DMS 273 treated with DMSO at 0.1 percent for 48 hours (cell line): ENCODE data around the gene OR5H15.
"Not testable (repeated sequence)": the region's sequence is repeated elsewhere in the genome, so short reads cannot be mapped to it uniquely, and the experiment has no call there.

Experiments
- DNase-seq: peaks from one replicate; lab custom pipeline; 2025; lab: John Stamatoyannopoulos, UW

Gene OR5H15

DNA sequence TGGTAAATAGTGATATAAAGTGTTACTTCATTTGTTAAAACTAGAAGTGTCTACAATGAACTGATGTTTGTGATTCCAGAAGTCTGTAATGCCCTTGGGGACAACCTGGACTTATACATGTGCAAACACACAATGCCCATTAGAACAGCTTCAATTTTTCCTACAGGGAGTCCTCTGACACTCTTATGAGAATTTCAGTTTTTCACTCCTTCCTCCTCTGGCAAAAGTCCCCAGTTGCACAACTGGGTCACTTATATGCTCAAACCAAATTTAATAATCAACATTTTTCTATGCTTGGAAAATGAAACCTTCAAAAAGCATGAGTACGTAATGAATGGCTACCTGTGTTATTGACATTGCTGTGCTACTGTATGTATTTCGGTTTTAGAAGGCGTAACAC, at the start of gene OR5H15:
Gene OR5H15 (plus strand): TSS at position 301 of the 400 bp plus-strand sequence. CDS start 2,004 bp downstream, outside the sequence.
- DNase-seq, result no peak

DNA sequence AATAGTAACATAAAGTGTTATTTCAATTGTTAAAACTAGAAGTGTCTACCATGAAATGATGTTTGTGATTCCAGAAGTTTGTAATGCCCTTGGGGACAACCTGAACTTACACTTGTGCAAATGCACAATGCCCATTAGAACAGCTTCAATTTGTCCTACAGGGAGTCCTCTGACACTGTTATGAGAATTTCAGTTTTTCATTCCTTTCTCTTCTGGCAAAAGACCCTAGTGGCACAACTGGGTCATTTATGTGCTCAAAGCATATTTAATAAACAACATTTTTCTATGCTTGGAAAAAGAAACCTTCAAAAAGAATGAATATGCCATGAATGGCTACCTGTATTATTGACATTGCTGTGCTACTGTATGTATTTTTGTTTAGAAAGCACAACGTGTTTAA, 36.1 kb upstream of the OR5H15 start, which contains the start of gene OR5H1:
Gene OR5H1 (plus strand): TSS at position 301 of the 400 bp plus-strand sequence. CDS start 1,977 bp downstream, outside the sequence.
- no peak for DNase-seq

DNA sequence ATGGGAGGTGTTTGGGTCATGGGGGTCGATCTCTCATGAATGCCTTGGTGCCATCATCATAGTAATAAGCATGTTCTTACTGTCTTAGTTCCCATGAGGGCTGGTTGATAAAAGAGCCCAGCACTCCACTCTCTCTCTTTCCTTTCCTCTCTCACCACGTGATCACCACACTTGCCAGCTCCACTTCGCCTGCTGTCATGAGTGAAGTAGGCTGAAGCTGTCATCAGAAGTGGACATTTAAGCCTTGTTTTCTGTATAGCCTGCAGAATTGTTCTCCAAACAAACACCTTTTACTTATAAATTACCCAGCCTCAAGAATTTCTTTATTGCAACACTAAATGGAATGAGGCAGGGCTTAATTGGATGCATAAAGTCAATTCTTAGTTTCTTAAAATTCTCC, 29.9 kb upstream of the OR5H15 start:
- no peak for DNase-seq

DNA sequence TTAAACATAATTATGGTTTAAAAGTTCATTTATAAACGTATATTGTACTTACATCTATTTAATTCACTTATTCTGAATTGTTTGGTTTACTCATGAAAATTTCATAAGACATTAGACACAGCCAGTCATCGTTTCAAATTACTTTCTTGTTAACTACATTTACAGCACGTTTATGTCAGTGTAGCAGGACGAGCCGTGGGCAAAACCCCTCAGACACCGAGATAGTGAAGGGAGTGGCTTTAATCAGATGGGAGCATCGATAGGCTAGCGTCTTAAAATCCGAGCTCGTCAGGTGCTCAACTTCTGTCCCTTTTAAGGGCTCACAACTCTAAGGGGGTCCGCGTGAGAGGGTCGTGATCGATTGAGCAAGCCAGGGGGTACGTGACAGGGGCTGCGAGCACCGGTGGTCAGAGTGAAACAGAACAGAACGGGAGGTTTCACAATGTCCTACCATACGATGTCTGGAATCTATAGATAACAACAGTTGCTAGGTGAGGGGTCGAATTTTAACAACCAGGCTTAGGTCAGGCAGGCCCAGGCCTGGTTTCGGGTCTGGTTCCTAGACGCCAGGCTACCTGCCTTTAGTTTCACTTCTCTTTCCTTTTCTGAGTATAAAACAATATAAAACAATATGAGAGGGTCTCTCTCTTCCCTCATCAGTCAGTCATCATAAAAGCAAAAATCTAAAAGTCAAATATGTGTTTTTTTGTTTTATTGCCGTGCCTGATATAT, 28.5 kb upstream of the OR5H15 start:
- DNase-seq, result not testable (repeated sequence)

DNA sequence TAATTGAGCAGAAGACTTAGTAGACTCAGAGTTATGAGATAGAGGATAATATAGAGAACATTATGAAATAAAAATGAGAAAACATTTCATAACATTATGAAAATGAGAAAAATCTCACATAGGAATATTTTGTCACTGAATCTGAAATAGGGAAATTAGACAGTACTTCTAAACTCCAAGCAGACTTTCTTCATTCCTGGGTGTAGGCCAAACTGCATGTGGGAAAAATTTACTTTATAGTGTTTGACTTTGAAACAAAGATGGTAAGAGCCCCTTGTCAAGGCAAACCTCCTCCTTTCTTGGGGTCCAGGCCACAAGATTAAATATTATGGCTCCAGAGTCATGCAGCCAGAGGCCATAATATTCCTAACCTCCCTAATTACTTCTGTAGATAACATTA, 26.0 kb upstream of the OR5H15 start:
- no peak for DNase-seq

DNA sequence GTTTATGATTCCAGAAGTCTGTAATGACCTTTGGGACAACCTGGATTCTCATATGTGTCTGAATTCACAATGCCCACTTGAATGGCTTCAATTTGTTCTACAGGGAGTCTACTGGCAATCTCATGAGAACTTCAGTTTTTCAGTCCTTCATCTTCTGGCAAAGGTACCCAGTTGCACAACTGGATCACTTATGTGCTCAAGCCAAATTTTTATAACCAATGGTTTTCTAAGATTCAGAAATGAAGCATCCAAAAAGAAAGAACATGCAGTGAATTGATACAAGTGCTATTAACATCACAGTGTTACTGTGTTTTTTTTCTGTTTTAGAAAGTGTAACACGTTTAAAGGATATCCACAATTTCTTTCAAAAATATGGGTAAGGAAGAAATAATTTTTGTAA, 19.3 kb upstream of the OR5H15 start, which contains the start of gene OR5H14:
Gene OR5H14 (plus strand): TSS at position 301 of the 400 bp plus-strand sequence. CDS start 1,907 bp downstream, outside the sequence.
- no peak for DNase-seq

DNA sequence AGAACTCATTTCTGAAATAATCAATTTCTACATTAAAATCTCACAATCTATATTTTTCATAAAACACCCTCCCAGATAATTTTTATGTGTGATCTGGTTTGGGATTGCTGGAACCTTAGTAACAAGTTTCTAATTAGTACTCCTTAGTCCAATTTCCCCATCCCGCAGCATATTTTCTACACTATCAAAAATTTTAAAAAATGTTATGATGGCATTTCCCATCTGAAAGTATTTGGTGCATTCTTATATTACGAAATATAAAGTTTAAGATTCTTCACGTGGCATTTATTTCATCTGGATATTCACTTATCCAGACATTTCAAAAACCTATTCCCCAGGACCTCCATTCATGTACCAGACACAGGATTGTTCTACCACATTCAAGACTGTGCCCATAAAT, 17.7 kb upstream of the OR5H15 start:
- no peak for DNase-seq

DNA sequence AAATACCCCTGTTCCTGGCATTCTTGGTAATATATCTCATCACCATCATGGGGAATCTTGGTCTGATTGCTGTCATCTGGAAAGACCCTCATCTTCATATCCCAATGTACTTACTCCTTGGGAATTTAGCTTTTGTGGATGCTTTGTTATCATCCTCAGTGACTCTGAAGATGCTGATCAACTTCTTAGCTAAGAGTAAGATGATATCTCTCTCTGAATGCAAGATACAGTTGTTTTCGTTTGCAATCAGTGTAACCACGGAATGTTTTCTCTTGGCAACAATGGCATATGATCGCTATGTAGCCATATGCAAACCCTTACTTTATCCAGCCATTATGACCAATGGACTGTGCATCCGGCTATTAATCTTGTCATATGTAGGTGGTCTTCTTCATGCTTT, 17.0 kb upstream of the OR5H15 start:
- not testable (repeated sequence) for DNase-seq

DNA sequence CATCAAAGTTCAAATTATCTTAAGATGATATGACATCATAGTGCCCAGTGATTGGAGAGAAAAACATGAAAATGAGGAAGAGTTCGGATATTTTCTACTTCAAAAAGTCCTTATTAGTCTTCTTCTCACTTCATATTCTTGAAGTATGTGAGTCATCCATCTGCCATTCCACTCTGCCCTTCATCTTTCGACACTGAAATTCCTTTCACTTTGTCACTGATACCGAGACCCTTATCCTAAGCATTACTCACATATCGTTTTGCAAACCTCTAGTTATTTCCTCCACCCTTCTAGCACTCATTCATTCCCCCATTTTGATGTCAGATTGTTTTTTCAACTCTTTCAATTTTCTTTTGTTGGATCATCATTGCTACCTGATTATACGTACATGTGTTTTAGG, 15.3 kb upstream of the OR5H15 start:
- DNase-seq, result no peak

DNA sequence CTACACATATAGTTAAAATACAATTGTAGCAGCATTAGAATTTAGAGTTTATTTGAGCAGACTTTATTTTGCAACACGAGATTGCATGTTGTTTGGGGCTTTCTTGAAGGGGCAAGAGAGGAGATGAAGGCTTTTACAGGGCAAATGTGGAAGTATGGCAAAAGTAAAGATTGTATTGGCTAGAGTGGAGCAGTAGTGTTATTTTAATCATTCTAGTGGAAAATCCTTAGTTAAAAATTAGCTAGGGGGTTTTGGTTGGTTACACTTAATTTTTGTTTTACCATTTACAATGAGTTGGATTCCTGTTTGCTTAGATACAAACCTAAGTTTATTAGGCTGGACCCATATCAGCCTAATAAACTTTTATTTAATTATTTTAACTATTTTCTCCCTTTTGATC, 4.6 kb downstream of the OR5H15 start:
- DNase-seq, result no peak

DNA sequence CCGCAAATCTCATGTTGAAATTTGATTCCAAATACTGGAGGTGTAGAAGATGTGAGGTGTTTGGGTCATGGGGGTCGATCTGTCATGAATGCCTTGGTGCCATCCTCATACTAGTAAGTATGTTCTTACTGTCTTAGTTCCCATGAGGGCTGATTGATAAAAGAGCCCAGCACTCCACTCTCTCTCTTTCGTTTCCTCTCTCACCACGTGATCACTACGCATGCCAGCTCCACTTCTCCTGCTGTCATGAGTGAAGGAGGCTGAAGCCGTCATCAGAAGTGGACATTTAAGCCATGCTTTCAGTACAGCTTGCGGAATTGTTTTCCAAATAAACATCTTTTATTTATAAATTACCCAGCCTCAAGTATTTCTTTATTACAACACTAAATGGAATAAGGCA, 6.1 kb downstream of the OR5H15 start:
- no peak for DNase-seq

DNA sequence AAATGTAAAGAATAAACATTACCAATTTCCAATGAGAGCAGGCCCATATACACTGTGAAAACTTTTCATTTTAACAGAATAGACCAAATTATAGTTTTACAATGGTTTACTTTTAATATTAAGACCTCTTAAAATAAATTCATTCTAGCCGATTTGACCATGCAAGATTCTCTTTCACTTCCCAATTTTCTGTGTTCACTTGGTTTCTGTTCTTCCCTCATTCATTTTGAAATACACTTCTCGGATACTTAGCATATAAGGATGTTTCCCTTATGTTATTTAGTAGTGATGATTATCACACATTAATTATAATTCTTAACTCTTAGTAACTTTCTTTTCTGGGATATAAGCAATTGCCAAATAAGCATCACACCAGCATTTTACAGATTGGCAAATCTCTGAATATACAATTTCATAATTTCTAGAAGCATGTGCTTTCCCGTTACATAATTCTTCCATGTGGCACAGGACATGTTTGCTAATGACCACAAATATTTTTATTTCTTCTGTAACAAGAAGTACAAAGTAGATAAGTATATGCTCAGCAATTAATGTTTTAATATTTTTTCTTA, 13.9 kb downstream of the OR5H15 start:
- no peak for DNase-seq

DNA sequence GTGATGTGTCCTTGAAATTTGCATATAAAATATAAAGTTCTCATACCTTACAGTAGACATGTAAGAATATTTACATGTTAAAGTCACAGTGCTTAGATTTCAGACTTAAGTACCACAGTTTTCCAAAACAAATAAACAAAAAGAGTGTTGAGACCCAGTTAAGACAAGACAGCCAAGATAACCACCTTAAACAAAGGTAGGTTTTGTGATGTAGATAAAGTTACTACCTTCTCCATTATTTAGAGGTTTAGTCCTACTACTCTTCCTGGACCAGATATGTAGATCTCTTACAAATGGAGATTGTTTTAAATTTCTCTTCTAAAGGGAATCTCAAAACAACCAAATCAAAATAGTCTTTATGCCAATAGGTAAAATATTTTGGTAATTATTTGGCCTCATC, 15.7 kb downstream of the OR5H15 start:
- DNase-seq, result no peak

DNA sequence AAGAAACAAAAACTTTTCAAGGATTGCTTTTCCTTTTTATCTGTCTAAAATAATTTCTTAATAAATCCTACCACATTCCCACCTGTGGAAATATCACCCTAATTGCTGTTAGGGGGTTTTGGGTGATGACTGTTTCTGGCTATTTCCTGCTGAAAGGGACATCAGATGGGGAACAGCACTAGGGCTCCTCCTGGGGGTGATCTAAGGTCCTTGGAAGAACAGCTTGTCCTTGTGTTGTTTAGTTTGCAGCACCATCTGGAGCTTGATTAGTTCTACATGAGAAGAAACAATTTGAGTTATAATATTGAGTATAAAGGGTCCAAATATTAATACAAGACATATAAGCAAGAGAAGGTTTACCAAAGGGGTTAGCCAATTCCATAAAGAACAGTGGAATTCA, 18.7 kb downstream of the OR5H15 start:
- DNase-seq, result no peak

DNA sequence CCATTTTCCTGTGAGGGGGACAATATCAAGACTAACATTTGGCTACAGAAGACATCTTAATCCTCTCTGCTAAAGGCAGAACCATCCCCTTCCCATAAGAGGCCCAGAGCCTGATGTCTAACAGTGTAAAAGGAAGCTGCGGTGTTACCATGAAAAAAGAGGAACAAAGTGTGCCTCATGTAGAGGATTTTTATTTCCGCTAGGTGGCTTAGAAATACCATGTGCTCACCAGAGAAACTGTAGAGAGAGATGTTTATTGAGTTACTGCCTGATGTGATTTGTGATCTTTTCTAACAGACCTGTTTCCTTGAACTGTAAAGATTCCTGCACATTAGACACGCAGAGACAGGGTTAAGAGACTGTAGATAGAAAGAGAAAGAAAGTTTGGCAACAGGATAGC, 22.0 kb downstream of the OR5H15 start:
- no peak for DNase-seq

DNA sequence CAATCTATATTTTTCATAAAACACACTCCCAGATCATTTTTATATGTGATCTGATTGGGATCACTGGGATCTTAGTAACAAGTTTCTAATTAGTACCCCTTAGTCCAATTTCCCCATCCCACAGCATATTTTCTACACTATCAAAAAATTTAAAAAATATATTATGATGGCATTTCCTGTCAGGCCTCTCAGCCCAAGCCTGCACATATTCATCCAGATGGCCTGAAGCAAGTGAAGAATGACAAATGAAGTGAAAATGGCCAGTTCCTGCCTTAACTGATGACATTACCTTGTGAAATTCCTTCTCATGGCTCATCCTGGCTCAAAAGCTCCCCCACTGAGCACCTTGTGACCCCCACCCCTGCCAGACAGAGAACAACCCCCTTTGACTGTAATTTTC, 24.4 kb downstream of the OR5H15 start:
- DNase-seq, result not testable (repeated sequence)

DNA sequence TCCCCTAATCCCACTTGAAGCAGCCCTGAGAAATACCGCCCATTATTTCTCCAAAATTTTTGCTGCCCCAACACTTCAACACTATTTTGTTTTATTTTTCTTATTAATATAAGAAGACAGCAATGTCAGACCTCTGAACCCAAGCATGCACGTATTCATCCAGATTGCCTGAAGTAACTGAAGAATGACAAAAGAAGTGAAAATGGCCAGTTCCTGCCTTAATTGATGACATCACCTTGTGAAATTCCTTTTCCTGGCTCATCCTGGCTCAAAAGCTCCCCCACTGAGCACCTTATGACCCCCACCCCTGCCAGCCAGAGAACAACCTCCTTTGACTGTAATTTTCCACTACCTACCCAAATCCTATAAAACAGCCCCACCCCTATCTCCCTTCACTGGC, 29.8 kb downstream of the OR5H15 start:
- DNase-seq, result not testable (repeated sequence)

DNA sequence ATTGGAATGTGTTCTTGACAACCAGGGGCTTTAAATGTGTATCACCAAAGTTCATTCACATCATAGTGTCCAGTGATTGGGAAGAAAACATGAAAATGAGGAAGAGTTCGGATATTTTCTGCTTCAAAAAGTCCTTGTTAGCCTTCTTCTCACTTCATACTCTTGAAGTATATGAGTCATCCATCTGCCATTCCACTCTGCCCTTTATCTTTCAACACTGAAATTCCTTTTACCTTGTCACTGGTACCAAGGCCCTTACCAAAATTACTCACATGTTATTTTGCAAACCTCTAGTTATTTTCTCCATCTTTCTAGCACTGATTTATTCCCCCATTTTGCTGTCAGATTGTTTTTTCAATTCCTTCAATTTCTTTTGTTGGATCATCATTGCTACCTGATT, 32.5 kb downstream of the OR5H15 start:
- no peak for DNase-seq

DNA sequence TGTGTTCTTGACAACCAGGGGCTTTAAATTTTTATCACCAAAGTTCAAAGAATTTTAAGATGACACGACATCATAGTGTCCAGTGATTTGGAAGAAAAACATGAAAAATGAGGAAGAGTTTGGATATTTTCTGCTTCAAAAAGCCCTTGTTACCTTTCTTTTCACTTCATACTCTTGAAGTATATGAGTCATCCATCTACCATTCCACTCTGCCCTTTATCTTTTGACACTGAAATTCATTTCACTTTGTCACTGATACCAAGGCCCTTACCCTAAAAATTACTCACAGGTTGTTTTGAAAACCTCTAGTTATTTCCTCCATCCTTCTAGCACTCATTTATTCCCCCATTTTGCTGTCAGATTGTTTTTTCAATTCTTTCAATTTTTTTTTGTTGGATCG, 42.7 kb downstream of the OR5H15 start:
- no peak for DNase-seq

DNA sequence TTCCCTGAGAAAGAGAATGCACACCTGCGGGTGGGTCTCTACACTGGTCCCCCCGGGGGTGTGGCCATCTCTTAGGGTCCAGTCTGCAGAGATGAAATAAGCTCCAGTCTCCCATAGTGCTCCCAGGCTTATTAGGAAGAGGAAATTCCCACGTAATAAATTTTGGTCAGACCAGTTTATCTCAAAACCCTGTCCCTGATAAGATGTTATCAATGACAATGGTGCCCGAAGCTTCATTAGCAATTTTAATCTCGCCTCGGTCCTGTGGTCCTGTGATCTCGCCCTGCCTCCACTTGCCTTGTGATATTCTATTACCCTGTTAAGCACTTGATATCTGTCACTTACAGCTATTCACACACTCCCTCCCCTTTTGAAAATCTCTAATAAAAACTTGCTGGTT, 46.8 kb downstream of the OR5H15 start:
- DNase-seq, result no peak

DNA sequence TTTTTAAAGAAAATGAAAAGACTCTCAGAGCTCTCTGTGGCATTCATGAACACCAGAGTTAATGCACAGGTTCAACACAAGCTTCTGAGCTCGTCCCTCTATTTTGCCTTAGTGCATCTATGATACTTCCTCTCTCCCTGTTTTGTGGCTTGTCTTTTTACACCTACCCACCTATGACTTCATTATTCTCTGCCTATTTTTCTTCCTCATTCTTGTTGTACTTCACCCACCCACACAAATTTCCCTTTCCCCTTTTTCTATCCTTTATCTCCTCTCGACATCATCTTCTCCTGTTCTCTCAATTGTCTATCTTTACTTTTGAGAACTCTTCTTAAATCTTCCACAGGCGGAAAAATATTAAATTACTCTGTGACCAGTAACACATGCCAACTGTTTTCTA, 48.6 kb downstream of the OR5H15 start:
- no peak for DNase-seq
